Measurements from ENCODE around the gene FARSB.

The FARSB gene

GRCh38 chr2:222554517-222554916 lies 101.4 kb downstream of the FARSB start:
- no peak for DNase-seq (ENCODE audit: low read depth in 2 of 2)

GRCh38 chr2:222548992-222549391 lies 106.9 kb downstream of the FARSB start:
- no peak for DNase-seq (ENCODE audit: low read depth in 2 of 2)

- DNase-seq (ENCODE audit: low read depth in 2 of 2) = no peak
Measured at GRCh38 chr2:222547083-222547482, 108.8 kb downstream of the FARSB start.

GRCh38 chr2:222545823-222546795 lies 109.8 kb downstream of the FARSB start:
- no peak for DNase-seq (ENCODE audit: low read depth in 2 of 2)

- DNase-seq (ENCODE audit: low read depth in 2 of 2) = no peak
Measured at GRCh38 chr2:222544661-222545060, 111.2 kb downstream of the FARSB start.

GRCh38 chr2:222538535-222538934 lies 117.4 kb downstream of the FARSB start:
- DNase-seq (ENCODE audit: low read depth in 2 of 2) = no peak

GRCh38 chr2:222535477-222535876 lies 120.4 kb downstream of the FARSB start:
- DNase-seq (ENCODE audit: low read depth in 2 of 2) = no peak

GRCh38 chr2:222532315-222532714 lies 123.6 kb downstream of the FARSB start:
- DNase-seq (ENCODE audit: low read depth in 2 of 2) = no peak

GRCh38 chr2:222526480-222527277 lies 129.2 kb downstream of the FARSB start:
- no peak for DNase-seq (ENCODE audit: low read depth in 2 of 2)

GRCh38 chr2:222525811-222526210 lies 130.1 kb downstream of the FARSB start:
- DNase-seq (ENCODE audit: low read depth in 2 of 2) = no peak

GRCh38 chr2:222523783-222524544 lies 131.9 kb downstream of the FARSB start:
- no peak for DNase-seq (ENCODE audit: low read depth in 2 of 2)

- no peak for DNase-seq (ENCODE audit: low read depth in 2 of 2)
Measured at GRCh38 chr2:222522082-222522481, 133.8 kb downstream of the FARSB start.

- no peak for DNase-seq (ENCODE audit: low read depth in 2 of 2)
Measured at GRCh38 chr2:222521099-222521498, 134.8 kb downstream of the FARSB start.

Data from stimulated activated CD4-positive, alpha-beta T cell treated with anti-CD3 and anti-CD28 coated beads, Interleukin-1b, Interleukin-23, amount 100 ng/mL, for 4 hours (primary cell).